Vagina (tissue), 2 donors: ENCODE data around the gene MAMDC2.

Experiments
- CTCF ChIP-seq, 3 experiments: fragments of 450-650 bp in 2 of 3; fragments of 200-600 bp in 1 of 3; sonication (generic) in 1 of 3; IDR thresholded peaks; one replicate each; pipeline ENCODE4 v1.5.1; 2017 to 2019; ENCODE audit warnings: antibody characterized with exemption in 3 of 3, mild to moderate bottlenecking in 2 of 3, moderate library complexity in 2 of 3
- POLR2A ChIP-seq, 2 donors: fragments of 450-650 bp; IDR thresholded peaks; one replicate each; pipeline ENCODE4 v1.6.1; 2017; ENCODE audit warnings: antibody characterized with exemption in 2 of 2, mild to moderate bottlenecking in 2 of 2, moderate library complexity in 2 of 2

- TF ChIP-seq CTCF (IDR thresholded peaks at IDR 0.05) (peak; percentile 58 to 89 (median 82)), POLR2A (IDR thresholded peaks at IDR 0.05) (no peak)
Observed at GRCh38 chr9:70111042-70111602, 67.5 kb downstream of the MAMDC2 start.
